GM10847 (cell line): ENCODE data around the gene HHAT.

ENCODE experiments used
- POLR2A ChIP-seq: IDR thresholded peaks from 2 replicates; pipeline ENCODE4 v1.6.1; 2011; ENCODE audit not compliant: insufficient read length; ENCODE audit errors: extremely low read depth

The HHAT gene

DNA sequence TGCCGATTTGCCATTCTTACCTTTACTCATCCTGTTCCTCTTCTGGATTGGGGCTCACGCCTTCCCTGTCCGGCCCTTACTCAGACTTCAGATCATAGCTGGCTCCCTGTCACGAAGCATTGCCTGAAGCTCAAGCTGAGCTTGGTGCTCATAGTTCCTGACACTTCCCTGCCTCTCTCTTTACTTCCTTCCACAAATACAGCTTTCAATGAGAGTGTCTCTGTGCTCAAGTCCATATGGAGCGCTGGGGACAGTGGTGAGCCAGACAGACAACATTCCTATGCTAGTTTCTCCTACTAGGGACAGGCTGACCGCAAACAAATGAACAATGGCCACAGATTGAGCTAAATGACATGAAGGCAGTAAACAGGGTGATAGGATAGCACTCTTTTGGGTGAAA lies 38.1 kb downstream of the HHAT start:
- TF ChIP-seq POLR2A, result no peak

DNA sequence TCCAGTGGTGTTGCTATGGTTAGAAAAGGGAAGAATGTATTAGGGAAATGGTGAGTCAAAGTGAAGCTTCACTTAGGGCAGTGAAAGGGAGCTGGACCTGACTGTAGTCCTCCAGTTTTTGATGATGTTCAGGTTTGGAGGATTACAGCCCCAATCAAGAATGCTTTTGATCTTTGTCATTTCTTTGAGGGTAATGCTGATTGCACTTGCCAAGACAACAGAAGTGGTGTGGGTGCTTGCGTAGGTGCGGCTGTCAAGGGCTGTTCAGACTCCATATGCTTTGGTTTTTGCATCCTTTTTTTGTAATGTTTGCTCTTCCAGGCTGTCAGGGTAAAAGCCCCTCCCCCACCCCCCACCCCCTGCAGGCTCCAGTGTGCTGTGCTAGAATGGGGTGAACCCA lies 38.9 kb downstream of the HHAT start:
- no peak for TF ChIP-seq POLR2A

DNA sequence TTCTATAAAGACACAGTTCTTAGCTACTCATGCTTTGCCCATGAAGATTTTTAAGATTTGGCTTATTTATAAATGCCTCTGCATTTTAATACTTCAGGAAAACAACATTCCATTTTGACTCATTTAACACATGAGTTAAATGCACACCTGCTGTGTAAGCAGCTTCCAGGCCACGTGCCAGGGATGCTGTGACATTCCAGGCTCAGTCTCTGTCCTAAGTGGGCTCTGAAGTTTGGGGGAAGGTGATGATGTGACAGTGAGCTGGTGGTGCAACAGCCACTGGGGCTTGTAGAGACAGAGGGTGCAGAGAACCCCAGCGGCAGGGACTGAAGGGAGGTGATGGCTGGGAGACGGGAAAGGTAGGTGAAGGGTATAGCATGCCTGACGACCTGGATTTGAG lies 40.7 kb downstream of the HHAT start:
- no peak for TF ChIP-seq POLR2A

DNA sequence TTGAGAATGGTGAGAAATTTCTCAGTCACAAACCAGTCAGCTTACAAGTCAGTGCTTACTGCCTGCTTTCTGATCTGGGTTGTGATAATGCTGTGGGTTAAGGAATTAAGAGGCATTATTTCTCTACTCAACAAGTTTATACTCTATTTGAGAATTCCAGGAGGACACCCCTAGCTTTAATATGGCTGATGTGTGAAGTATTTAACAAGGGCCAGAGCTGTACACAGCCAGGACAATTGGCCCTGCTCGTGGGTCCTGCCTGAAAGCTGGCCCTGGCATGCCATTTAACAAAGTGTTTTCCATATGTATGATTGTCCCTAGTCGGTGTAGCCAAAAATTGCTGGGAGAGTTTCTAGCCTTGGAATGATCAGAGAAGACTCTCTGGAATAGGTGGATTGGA lies 43.2 kb downstream of the HHAT start:
- TF ChIP-seq POLR2A, result no peak

DNA sequence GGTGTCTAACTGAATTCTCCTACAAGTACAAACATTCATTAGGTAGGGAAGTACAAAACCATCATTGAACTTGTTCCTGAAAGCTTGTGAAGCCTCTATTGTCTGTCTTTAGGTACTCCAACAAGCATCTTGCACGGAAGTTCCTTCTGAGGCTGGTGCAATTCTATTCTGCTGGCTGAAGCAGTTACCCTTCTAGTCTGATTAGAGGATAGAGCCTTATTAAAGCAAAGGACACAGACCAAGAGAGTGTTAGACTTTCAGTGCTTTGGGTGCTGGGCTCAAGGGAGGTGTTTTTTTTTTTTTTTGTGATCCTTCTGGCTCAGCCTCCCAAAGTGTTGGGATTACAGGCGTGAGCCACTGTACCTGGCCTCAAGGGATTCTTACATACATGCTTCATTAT lies 43.8 kb downstream of the HHAT start:
- TF ChIP-seq POLR2A, result no peak

DNA sequence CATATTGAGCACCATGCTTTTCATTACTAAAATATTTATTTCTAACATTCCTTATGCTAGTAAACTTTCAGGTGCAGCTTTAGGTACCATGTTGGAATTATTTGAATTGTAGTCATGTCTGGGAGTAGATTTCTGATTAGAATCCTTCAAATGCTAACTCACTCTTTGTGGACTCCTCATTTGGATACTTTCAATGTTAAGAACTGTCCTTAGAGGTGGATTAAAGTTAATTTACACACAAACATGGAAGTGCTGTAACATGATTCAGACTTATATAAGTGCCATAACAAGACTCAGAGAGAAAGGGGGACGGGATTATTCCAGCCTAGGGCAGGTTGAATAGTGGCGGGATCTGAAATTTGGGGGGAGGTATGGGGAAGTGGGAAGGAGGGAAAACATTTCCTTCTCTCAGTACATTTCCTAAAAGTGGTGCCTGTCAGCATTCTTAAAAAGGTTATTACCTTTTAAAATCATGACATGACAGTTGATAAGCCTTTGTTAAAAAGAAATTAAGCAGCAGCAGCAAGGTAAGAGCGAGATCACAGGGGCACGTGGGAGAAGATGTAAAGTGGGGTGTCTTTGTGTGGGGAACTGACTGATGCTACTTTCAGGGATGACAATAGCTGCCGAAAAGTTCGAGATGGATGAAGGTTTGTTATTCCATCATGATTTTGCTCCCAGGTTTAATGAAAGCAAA lies 44.4 kb downstream of the HHAT start:
- no peak for TF ChIP-seq POLR2A

DNA sequence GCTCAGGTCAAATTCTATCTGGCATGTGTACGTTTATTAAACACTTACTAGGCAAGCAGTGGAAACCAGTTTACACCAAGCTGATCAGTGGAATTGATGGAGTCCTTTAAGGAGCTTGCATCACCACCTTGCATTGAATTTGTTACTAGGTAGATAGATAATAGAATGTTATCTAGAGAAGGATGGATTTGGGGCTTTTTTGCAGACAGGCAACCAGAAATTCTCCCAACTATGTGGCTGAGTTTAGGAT lies 44.9 kb downstream of the HHAT start:
- no peak for TF ChIP-seq POLR2A

DNA sequence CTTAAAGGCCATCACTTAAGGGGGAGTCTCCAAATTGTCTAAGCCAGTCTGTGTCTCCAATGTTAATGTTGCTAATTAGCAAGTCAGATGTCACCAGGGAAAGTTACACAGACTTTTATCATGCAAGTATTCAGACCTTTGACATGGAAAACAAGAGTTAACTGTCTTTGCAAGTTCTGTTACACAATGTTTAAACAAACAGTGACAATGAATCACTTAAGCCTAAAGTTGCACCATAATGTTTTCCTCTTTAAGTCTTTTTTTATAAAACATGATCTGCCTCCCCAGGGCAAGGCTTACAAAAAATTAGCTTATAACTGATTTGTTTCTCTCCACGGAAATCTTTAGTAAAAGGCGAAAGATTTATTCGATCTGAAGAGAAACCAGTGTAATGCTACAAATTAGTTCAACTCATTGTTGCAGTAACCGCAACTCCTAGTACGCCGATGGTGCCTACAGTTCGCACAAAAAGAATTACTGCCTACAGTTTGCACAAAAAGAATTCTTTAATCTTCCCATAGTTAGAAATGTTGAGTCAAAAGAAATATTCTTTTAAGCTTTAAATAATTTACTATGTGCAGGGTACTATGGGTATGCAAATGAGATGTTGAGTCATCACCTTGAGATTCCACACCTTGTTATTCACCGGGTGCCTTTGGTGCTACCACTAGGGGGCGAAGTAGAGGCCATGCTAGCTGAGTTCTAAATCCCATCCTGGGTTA lies 45.3 kb downstream of the HHAT start:
- peak; percentile 69 for TF ChIP-seq POLR2A

DNA sequence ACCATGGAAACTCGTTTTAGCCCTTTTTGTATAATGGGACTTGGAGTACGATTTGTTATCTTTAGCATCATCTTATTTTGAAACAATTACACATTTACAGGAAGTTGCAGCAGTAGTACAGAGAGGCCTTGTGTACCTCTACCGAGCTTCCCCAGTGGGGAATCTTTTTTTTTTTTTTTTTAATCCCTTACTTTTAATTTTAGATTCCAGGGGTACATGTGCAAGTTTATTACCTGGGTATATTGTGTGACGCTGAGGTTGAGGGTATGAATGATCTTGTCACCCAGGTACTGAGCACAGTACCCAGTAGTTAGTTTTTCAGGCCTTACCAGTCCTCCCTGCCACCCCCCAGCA lies 45.9 kb downstream of the HHAT start:
- no peak for TF ChIP-seq POLR2A

DNA sequence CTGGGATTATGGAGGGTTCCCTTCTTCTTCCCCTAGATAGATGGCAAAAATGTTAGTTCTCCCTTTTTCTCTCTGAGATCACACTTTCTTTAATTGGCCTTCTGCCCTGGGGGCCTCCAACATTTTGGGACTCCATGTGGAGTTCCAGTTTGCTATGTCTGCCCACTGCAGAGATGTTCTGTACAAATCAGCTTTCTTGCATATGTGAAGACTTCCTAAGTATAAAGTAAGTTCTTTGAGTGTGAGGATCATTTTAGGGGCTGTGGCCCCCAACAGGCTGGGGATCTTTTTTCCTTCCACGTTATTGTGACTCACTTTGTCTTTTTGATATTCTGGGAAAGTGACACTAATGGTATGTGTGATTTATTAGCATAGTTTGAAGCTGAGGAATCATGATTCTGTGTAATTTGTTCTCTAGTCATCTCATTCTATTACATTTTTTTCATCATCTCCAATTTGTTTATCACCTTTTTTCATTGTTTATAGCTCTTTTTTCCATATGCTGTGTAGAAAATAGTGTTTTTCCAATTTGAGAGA lies 48.2 kb downstream of the HHAT start:
- no peak for TF ChIP-seq POLR2A

DNA sequence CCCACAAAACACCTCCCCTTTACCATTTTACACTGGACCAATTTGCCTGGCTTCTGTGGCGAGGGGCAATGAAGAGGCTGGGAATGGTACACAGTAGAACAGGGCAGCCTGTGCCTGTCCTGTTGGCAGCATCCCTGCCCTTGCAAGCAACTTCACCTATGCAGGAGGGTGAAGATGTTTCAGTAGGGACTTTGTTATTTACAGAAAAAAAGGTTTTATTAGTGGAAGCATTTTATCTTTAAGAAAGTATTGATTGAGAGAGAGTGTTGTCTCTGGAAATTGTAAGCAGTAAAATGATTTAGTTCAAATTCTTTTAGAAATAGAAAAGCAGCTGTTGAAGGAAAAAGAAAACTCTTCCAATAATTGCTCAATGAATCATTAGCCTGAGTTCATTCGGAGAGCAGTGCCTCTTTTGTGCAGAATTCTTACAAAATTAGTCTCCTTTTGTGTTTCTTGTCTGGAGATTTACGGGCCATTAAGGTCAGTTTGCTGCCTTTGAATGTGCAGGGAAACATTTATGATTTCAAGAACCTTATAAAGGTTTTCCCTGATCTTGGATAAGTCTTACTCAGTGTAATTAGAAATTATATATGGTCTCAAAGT lies 49.1 kb downstream of the HHAT start:
- TF ChIP-seq POLR2A, result no peak

DNA sequence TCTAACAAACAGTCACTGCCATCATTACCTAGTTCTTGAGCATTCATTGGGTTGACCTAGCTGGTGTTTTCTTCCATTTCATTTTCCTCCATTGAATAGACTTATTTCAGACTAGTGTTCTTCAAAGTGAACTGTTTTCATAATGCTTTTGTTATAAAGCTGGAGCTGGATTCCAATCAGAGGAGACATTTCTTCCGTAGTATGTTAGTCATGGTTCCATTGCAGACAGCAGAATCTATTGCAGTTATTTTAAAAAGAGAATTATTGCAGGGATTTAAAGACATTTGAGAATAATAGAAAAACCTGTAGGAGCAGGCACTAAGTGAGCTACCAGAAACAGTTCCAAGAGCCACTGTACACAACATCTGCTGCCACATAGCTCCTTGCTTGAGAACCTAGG lies 50.0 kb downstream of the HHAT start:
- TF ChIP-seq POLR2A, result no peak

DNA sequence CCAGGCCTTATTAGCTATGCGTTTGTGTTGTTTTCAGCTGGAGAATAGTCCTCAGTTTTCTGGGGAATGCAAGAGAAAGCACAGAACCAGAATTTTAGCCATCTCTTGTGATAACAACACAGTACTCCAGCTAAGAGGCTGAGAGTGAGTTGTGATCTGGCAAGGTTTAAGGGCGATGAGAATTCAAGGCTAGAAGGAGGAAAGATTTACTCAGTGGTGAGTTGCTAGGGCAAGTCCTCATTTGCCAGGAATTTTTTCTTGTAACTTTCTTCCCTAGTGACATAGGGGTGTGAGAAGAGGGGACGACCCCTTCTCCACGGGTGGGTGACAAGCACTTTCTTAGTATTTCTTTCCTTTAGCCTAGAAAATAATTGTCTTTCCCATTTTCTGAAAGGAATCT lies 53.2 kb downstream of the HHAT start:
- no peak for TF ChIP-seq POLR2A

DNA sequence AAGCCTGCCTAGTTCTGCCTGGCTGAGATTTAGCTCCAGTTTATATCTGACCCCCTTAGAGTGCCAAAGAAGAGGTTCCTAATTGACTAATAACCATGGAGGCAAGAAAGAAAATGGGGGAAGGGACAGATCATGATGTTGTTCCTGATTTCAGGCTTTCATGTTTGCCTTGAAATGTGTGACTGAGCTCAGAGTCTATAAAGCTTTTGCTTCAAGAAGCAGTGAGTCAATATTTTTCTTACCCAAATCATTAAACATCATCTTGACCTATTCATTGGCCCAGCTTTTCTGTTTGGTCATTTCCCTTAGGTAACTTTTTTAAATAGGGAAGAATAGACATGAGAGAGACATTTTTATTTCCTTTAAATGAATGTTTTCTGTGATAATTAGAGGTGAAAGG lies 55.9 kb downstream of the HHAT start:
- TF ChIP-seq POLR2A, result no peak

DNA sequence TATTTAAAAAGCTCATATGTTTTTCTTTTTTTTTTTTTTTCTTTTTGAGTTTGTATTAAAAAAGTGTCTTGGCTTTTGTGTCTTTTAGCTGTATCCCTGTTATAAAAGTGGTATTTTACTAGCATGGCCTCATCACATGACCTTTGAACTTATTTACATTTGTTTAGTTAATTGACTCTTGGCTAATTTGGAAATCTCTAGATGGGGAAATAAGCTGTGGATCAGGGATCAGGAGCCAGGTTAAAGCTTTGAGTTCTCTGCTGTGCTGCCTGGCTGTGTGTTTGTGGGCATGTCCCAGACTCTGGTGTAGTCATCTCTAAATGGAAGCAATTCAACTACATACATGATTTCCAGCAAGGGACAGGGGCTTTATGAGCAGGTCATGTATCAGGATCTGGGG lies 56.5 kb downstream of the HHAT start:
- TF ChIP-seq POLR2A, result no peak

DNA sequence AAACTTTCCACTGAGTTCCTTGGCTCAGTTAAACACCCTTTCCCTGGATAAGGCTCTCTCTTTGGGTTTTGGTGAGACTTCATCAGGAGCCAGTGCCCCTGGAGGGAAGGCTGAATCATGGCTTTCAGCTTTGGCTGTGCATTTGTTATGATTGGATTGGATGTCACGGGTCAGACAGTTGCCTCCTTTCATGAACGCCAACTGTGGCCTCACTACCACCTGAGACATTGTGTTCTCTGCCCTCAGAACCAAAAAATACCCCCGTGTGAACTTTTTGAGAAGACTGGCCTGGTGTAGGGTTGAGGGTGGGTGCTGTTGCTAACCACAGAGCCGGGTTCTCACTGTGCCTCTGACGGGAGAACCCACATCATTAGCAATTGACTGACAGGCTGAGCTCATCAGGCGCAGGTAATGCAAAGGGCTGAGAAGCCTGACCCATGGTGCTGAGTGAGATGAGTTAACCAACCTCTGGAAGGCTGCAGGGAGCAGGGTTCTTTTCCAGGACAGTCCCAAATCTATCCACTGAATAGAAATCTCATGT lies 65.6 kb downstream of the HHAT start:
- no peak for TF ChIP-seq POLR2A
